Stimulated activated CD8-positive, alpha-beta memory T cell treated with anti-CD3 and anti-CD28 coated beads, Interleukin-7, amount 100 ng/mL, for 1 hour (primary cell): ENCODE results near the gene UBE2D1.

Experiments used
- DNase-seq, 2 donors: peaks; one replicate each; pipeline ENCODE4 v3.0.0-alpha.2; 2020; ENCODE audit warnings: low read depth in 2 of 2

Gene UBE2D1

DNA sequence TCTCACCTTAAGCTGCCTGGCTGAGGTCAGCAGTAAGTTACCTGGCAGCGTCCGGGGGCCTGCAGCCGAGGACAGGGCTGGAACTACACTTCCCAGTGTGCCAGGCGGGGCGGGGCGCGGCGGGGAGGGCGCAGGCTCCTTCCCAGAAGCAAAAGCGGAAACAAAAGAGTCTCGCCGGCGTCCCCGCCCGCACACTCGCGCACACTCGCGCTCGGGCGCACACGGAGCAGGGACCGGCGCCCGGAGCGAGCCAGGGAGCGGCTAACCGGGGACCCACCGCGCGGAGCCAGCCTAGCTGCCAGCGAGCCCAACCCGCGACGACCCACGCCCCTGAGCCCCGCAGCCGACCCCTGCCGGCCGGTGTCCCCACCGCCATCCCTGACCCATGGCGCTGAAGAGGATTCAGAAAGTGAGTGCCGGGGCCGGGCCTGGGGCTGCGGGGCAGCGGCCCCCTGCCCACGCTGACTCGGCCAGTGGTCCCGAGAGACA is at the start of gene UBE2D1:
Gene UBE2D1 (plus strand): TSS at position 190 of the 489 bp plus-strand sequence. CDS start 196 bp downstream, at position 386.
- DNase-seq, result peak; percentile 62 to 69

DNA sequence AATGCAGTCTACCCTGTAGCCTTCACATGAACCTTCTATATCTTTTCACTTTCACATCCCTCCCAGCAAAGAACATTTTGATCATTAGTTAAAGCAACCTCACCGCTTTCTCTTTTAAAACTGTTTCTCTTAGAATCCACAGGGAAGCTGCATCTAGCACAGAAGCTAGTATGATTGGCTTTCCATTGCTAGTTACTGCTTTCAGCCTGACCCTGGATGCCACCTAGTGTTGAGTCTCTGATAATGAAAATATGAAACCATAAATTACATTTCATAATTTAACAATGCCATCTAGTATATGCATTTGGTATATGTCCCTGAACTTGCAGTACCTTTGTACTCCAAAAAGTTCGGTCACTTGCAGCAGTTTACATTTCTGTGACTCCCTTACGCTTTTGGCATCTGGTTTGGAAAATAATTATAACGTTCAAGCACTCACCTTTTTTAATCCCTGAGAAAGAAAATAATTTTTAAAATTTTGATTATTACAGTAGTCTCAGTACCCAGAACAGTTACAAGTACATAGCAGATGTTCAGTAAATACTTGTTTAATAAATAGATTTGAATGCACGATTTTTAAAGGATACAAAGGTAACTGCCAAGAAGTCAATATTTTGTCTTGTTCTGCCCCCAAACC is 43.1 kb upstream of the UBE2D1 start:
- no peak for DNase-seq

DNA sequence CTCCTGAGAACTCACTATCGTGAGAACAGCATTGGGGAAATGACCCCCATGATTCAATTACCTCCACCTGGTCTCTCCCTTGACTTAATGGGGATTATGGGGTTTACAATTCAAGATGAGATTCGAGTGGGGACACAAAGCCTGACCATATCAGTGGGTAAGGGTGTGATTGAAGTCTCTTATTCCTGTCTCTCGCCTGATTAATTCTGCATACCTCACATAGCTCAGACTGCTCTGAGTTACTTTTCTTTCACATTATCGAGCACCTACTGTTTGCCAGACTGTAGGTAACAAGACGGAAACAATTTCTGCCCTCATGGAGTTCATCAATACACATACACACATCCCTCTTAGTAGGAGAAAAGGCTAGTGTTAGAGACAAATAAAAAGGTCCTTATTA is 40.8 kb upstream of the UBE2D1 start:
- DNase-seq, result no peak

DNA sequence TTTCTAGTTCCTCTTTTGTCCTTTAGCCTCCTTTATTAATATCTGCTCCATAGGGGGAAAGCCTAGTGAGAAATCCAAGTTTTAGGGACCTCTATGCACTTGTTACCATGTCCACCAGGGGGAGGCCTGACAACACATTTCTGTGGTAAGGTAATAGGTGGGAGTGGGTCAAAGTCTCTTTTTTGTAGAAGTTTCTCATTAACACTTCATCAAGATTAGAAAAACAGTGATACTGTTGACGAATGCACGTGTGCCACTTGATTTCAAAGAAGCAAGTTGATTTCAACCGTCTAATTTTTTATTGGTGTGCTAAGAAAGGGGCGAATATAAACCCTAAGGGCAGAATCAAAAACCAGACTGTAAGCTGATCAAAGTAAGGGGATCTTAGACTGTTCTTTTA is 35.2 kb upstream of the UBE2D1 start:
- DNase-seq, result peak in 1 of 2 donors; percentile 25

DNA sequence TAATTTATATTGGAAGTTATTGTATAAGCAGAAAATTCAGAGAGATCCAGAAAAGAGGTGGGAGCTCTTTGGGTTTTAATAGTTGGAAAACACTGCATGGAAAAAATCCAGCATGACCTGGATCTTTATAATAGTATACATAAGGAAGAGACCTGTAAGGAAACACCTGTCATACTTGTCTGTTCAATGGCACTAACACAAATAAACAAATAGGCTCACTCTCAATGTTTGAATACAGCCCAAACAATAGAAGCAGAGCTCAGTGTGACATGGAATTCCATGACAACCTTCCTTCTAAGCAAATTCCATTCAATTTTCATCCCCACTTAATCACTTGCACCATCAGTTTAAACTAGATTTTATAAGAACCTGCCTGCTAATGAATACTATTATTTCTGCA is 34.1 kb upstream of the UBE2D1 start:
- DNase-seq, result no peak

- no peak for DNase-seq
These were observed 32.6 kb upstream of the UBE2D1 start for GRCh38 chr10:58302254-58302653.

DNA sequence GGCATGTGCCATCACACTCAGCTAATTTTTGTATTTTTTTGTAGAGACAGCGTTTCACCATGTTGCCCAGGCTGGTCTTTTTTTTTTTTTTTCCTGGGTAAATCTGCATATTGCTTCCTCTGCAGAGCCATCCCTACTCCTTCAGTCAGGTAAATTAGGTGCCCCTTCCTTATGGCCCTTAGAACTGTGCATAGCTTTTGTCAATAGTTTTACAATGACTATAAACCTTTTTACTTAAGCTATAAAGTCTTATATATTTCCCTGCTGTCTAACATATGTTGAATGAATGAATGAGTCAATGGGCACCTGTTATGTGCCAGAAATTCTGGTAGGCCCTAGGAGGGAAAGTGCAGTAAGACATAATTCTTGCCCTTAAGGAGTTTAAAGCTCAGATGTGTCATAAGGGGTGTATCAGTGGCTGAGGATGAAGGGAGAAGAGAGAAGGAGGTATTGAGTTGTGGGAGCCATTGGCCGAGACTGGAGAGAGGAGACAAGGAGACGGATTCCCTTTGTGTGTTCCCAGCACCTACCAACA is 30.6 kb upstream of the UBE2D1 start:
- DNase-seq, result no peak

- DNase-seq, result no peak
These were observed 29.0 kb upstream of the UBE2D1 start for GRCh38 chr10:58305821-58306220.

DNA sequence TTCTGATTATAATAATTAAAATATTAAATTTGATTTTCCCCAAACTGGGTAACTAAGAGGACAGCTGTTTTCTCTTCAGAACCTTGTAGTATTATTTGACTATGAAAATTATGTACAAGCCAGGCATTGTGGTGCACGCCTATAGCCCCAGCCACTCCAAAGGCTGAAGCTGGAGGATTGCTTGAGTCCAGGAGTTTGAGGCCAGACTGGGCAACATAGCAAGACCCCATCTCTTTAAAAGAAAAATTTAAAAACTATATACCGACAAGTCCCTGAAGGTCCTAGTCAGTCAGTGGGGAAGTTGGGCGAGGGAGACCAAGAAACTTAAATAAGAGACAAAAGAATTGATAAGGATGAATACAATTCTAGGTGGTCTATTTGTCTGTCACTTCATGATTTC is 27.1 kb upstream of the UBE2D1 start:
- no peak for DNase-seq

DNA sequence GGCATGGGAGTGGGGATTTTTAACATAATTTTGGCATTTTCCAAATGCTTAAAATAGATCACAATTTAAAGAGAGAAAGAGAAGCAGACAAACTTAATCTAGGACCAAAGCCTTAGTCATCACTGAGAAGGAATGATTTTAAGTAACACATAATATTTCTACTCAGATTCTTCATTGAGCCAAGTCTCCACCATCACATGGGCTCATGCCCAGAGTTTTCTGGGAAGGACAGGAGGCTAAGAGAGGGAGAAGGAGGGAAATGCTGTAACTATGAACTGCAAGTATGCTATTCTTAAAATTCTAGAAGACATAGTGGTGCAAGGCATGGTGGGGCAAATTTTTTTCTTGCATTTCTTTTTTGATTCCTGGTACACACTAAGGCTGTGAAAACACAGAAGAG is 23.8 kb upstream of the UBE2D1 start:
- no peak for DNase-seq

GRCh38 chr10:58316874-58317273 is 17.9 kb upstream of the UBE2D1 start:
- DNase-seq, result no peak

DNA sequence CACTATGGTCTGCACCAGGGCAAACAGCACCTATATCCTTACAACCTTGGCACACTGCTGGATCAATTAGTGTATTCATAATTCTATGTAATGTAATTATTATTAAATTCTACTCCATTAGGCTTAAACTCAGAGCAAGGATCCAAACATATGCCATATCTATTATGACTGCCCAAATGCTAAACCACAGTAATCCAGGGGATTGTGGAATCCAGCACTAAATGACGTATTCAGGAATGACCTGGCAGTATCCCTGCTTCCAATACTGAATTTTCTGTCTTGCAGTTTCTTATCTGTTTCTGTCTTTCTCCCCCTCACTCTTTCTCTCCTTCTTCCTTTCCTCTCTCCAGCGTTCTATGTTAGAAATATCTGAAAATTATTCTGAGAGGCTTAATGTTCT is 16.5 kb upstream of the UBE2D1 start:
- DNase-seq, result no peak

DNA sequence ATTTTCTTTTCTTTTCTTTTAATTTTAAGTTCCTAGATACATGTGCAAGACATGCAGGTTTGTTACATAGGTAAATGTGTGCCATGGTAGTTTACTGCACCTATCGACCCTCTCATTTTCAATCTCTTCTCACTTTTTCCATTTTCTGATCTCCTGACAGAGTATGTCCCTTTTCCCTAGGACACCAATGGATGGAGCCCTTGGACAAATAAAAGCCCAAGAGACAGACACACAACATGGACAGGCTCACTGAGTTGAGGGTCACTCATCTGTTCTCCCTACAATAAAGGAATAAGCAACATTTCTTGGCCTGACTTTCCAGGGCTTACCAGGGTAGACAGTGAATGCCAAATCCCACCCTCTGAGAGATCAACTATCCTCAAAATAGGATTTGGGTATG is 15.2 kb upstream of the UBE2D1 start:
- DNase-seq, result no peak

- no peak for DNase-seq
These were observed 14.3 kb upstream of the UBE2D1 start for GRCh38 chr10:58320351-58321049.

- DNase-seq, result no peak
These were observed 12.6 kb upstream of the UBE2D1 start for GRCh38 chr10:58322072-58322834.

- DNase-seq, result no peak
These were observed 12.0 kb upstream of the UBE2D1 start for GRCh38 chr10:58322835-58323209.

GRCh38 chr10:58326967-58327381 is 7.8 kb upstream of the UBE2D1 start:
- DNase-seq, result no peak

DNA sequence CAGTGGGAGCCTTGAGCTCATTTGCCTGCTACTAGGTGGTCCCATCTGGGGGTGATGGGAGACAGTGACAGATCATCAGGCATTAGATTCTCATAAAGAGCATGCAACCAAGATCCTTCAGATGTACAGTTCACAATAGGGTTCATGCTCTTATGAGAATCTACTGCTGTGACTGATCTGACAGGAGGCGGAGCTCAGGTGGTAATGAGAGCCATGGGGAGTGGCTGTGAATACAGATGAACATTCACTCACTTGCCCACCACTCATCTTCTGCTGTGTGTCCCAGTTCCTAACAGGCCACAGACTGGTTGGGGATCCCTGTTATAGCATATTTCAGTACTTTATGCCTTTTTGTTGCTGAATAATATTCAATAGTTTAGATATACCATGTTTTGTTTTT is 6.6 kb upstream of the UBE2D1 start:
- no peak for DNase-seq

DNA sequence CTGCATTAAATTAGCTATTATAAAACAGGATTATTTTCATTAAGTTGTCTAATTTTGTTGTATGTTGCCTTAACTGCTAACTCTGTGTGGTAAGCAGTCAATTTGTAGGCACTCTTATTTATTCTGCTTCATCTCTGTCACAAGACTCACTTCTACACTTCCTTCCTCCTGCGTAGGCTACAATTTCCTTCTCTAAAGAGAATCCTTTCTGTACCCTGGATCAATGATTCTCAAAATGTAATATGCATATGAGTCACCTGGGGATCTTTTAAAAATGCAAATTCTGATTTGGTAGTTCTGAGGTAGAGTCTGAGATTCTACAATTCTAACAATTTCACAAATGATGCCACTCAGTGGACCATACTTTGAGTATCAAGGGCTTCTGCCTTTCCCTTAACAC is 4.4 kb upstream of the UBE2D1 start:
- no peak for DNase-seq

GRCh38 chr10:58331646-58332045 is 3.2 kb upstream of the UBE2D1 start:
- DNase-seq, result no peak

- no peak for DNase-seq
These were observed 650 bp downstream of the UBE2D1 start for GRCh38 chr10:58335306-58336005.

DNA sequence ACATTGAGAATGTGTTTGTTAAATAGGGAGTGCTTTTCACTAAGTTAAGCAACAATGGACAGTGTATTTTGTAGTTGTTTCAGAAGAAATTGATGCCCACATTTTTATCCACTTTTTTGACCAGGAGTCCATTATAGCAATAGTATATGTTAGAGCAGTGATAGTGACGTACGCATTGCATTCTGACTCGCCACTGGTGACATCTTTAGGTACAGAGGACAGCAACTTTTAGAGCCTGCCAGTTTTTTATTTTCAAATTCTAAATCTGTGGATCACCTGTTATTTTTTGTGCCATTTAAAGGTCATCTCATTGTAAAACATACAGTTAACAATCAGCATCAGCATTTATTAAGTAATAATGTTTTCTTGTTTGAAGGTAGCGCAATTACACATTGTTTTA is 1.4 kb downstream of the UBE2D1 start:
- no peak for DNase-seq
